ENCODE data around the gene ACO2.
"Not testable (repeated sequence)": the region's sequence is repeated elsewhere in the genome, so short reads cannot be mapped to it uniquely, and the experiment has no call there.

GRCh38 chr22:41558241-41558630 lies 89.3 kb downstream of the ACO2 start:
- not testable (repeated sequence) for TF ChIP-seq CTCF (conservative IDR thresholded peaks at IDR 0.05; ENCODE audit: low read depth, low read length); EZH2 (IDR thresholded peaks at IDR 0.05; ENCODE audit: borderline replicate concordance, low read depth, low read length, poor library complexity, severe bottlenecking)
